Activated CD8-positive, alpha-beta T cell treated with anti-CD3 and anti-CD28 coated beads, Interleukin-2, amount 10 ng/mL, durations not matched to agents 7 days and 5 days (primary cell): ENCODE results near the gene TTLL5. TPM values are rescaled to one million over a fixed set of nuclear protein-coding genes. Genes with fewer than 3 reads are reported as not detected.

Experiments
- ATAC-seq: fragments of 150-1000 bp; cut with Tn5 transposase; one replicate; pipeline ENCODE4 v1.10.0; 2021; ENCODE audit warnings: moderate library complexity
- CTCF ChIA-PET: fragments of 350-600 bp; sonication (Branson Sonifier 250); formaldehyde crosslinking; loops from one replicate; lab custom pipeline; 2021; ENCODE audit warnings: antibody characterized with exemption; lab: Charles Lee
- POLR2A ChIA-PET: fragments of 350-600 bp; sonication (Branson Sonifier 250); formaldehyde crosslinking; loops from one replicate; lab custom pipeline; 2021; ENCODE audit warnings: antibody characterized with exemption; lab: Charles Lee
- DNase-seq: peaks from one replicate; pipeline ENCODE4 v3.0.0-alpha.2; 2020
- H3K27ac Mint-ChIP-seq: one replicate; pipeline ENCODE4 v1.8.0; 2021; ENCODE audit warnings: mild to moderate bottlenecking, mixed read lengths
- H3K27me3 Mint-ChIP-seq: one replicate; pipeline ENCODE4 v1.8.0; 2021; ENCODE audit warnings: low read depth, mixed read lengths
- H3K36me3 Mint-ChIP-seq: one replicate; pipeline ENCODE4 v1.8.0; 2021; ENCODE audit warnings: low read depth, mixed read lengths
- H3K4me1 Mint-ChIP-seq: one replicate; pipeline ENCODE4 v1.8.0; 2021; ENCODE audit warnings: low read depth, mixed read lengths
- H3K4me3 Mint-ChIP-seq: one replicate; pipeline ENCODE4 v1.8.0; 2021; ENCODE audit warnings: mild to moderate bottlenecking, mixed read lengths
- H3K9me3 Mint-ChIP-seq: one replicate; pipeline ENCODE4 v1.8.0; 2022; ENCODE audit warnings: mixed read lengths; ENCODE audit not compliant: insufficient read depth
- total RNA-seq, 2 experiments: library from RNA; stranded (reverse); gene quantifications; one replicate each; pipeline ENCODE4 v1.2.3, GENCODE V29; 2021

Gene TTLL5
- total RNA-seq, 2 experiments from 2014 or later = 40.1 to 45.0 TPM

DNA sequence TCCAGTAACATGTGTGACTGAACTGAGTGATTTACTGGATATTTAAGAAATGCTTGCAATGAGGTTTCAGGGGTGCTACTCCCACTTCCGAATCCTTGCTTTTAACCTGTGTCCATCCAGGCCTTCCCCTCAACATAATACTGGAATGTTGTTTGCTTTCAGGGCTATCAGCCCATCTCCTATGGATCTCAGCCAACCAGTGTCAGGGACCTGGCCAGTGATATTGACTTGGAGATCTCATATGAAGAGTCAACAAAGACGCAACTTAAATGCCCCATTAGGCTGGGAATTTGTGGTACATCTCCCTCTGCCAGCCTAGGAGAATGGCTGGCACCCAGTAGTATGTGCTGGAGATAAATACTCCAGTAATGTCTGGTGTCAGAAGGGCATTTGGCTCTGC is 323.6 kb downstream of the TTLL5 start:
- DNase-seq (no peak), ATAC-seq (no peak)
- Mint-ChIP-seq H3K9me3 (no peaks in the 10 kb centered on the region), H3K4me3 (no peak overlapping the region), H3K36me3 (no peaks in the 10 kb centered on the region), H3K27ac (no peak overlapping the region), H3K4me1 (peaks cover 34% of the 10 kb centered on the region), H3K27me3 (peaks cover 11% of the 10 kb centered on the region)
- CTCF ChIA-PET = interaction anchor here (1.1 to 14.7 kb wide), 5 partner anchors 12 to 408 kb away, joined by 3 to 202 read pairs (median 4); no protein-coding TSS in a partner anchor
- POLR2A ChIA-PET = no interaction called here

DNA sequence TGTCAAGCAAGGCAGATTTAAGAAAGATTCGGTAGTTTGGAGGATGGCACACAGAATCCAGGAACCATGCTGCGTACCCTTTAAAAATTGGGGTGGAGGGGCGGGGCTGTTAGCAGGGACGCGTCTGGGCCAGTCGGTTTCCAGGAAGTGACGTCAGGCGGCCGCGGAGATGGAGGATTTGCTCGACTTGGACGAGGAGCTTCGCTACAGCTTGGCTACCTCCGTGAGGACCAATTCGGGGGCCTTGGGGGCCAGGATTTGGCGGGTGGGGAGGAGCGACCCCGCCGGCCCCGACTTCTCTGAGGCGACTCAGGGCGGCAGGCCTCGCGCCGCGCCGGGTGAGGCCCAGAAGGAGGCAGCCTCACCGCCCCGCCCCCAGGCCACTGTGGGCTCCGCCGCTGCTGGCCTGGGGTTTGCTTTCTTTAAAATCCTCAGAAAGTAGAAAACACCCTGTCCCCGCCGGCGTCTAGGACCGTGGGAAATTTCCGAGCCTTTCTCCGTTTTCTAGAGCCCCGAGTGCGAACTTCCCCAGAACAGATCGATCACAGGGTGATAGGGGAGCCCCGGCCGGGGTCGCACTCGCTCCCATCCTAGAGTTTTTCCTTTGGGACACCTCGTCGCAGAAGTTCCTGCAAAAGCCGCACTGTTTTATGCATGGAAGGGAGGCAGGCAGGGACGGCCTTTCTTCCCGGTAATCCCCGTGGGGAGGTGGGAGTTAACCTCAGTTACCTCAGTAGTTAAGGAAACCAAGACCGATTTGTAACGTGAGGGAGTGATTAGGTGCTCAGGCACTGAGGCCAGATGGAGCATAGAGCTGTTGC is 324.8 kb downstream of the TTLL5 start, which contains the start of gene IFT43:
Gene IFT43, plus strand, starts transcription at position 146 of the 821 bp plus-strand sequence. Its CDS starts 24 bp downstream, at position 170.
- peak; percentile 95 for DNase-seq
- POLR2A ChIA-PET = no interaction called here

DNA sequence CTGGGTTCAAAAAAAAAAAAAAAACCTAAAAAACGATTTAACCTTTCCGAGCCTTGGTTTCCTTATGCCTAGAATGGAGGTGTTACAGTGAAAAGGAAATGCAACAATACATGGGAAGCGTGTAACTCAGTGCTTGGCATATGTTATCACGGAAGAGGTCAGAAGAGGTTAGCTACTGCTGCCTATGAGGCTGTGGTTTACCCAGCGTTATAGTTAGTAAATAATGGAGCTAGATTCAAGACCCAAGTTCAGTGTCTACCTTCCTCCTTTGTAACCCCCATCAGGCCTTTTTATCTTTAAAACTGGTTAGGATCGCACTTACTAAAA is 325.4 kb downstream of the TTLL5 start:
- POLR2A ChIA-PET = no interaction called here
- H3K27me3 Mint-ChIP-seq = peaks cover 11% of the 10 kb centered on the region
- ATAC-seq (no peak), DNase-seq (no peak)
- H3K27ac Mint-ChIP-seq = peak overlapping the region; percentile 63
- H3K4me3 Mint-ChIP-seq = peak overlapping the region; percentile 80
- no peaks in the 10 kb centered on the region for H3K9me3 Mint-ChIP-seq
- peaks cover 20% of the 10 kb centered on the region for H3K4me1 Mint-ChIP-seq
- no peaks in the 10 kb centered on the region for H3K36me3 Mint-ChIP-seq
- CTCF ChIA-PET = interaction anchor here (0.8 to 14.7 kb wide), 6 partner anchors 14 to 410 kb away, joined by 3 to 202 read pairs (median 4); no protein-coding TSS in a partner anchor

More for the DNA sequence above, 324.8 kb downstream of the TTLL5 start, which contains the start of gene IFT43:
- CTCF ChIA-PET = interaction anchor here (0.8 to 14.7 kb wide), 6 partner anchors 13 to 409 kb away, joined by 3 to 202 read pairs (median 4); no protein-coding TSS in a partner anchor
- no peaks in the 10 kb centered on the region for H3K9me3 Mint-ChIP-seq
- H3K4me3 Mint-ChIP-seq = peak within 1 kb of the TSS; percentile 80
- peaks cover 25% of the 10 kb centered on the region for H3K4me1 Mint-ChIP-seq
- ATAC-seq = peak; percentile 75
- peaks cover 11% of the 10 kb centered on the region for H3K27me3 Mint-ChIP-seq
- H3K27ac Mint-ChIP-seq = peak within 1 kb of the TSS; percentile 71
- H3K36me3 Mint-ChIP-seq = no peaks in the 10 kb centered on the region

DNA sequence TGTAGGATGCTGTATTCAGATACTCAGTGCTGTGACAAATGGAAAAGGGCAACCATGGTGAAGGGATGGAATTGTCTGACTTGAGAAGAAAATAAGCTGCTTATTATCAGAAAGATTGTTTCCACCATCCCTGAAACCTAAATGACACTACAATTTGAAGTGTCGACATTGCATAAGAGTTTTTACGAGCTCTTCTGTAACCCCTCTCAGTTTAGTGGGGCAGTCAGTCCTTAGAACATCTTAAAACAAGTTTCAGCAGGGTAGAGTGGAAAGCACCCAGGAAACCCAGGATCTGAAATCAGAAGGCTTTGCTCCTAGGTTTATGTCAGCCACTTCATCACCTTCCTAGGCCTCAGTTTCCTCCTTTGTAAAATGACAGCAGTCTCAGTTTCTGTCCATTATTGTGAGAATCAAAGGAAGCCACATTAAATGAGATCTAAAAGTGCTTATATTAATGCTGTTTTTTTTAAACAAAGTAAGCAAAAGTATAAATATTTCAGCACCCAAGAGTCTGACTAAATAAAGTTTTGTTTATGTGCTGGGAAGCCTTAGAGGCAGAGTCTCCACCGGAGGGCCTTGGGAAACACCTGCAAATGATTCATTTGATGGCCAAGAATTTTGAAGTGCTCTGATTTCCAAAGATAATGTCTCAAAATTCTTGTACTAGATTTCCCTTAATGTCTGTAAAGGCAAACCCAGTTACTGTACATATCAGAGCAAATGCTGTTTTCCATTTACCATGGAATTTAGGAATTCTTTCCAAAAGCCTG is 326.3 kb downstream of the TTLL5 start:
- DNase-seq (no peak), ATAC-seq (no peak)
- no peaks in the 10 kb centered on the region for H3K36me3 Mint-ChIP-seq
- CTCF ChIA-PET = interaction anchor here (9.5 to 14.7 kb wide), 2 partner anchors 81 to 277 kb away, joined by 183 to 202 read pairs; no protein-coding TSS in a partner anchor
- peaks cover 14% of the 10 kb centered on the region for H3K4me1 Mint-ChIP-seq
- H3K27ac Mint-ChIP-seq = no peak overlapping the region
- no peak overlapping the region for H3K4me3 Mint-ChIP-seq
- POLR2A ChIA-PET = interaction anchor here (0.9 kb wide), 1 partner anchor 81 kb away, joined by 3 read pairs; no protein-coding TSS in a partner anchor
- H3K27me3 Mint-ChIP-seq = peaks cover 11% of the 10 kb centered on the region
- no peaks in the 10 kb centered on the region for H3K9me3 Mint-ChIP-seq

DNA sequence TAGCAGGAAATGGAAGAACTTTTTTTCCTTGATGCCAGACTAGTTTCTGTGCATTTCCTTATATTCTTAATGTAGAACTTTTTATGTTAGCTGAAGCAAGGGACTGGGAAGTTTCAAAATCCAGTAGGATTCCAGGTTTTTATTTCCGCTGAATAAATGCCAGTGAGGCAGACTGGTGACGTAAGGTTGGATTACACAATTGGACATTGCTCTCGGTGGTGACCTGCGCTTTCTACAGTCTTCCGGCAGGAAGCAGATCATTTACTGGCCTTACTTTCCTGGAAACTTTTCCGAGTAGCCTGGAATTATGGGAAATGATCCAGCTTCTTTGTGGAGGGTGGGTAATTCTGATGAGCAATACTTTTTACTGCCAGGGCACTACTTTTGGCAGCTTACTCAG is 328.1 kb downstream of the TTLL5 start:
- CTCF ChIA-PET = no interaction called here

DNA sequence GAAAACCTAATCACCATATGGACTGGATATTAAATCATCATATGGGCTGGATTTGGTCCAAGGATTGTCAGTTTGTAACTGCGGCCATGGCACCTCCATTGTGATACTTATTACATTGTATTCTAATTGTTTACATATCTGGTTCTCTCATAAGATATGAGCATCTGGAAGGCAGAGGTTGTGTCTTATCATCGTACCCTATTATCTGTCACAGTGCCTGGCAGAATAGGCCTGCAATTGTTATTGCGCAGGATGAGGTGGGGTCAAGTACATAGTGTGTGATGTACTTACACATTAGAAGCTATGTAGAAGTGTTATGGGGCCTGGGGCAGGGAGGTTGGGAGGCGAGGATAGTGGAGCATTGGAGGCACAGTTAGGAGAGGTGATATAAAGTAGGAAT is 329.3 kb downstream of the TTLL5 start:
- Mint-ChIP-seq H3K36me3 (no peaks in the 10 kb centered on the region), H3K4me1 (peaks cover 17% of the 10 kb centered on the region), H3K9me3 (no peaks in the 10 kb centered on the region), H3K4me3 (no peak overlapping the region), H3K27me3 (no peaks in the 10 kb centered on the region), H3K27ac (no peak overlapping the region)
- DNase-seq (no peak), ATAC-seq (no peak)
- ChIA-PET CTCF (interaction anchor here (0.7 to 1.7 kb wide), 2 partner anchors 9 to 11 kb away, joined by 3 to 5 read pairs; partner anchors contain the start of gene TGFB3), POLR2A (interaction anchor here (0.6 kb wide), 1 partner anchor 66 kb away, joined by 3 read pairs; no protein-coding TSS in a partner anchor)

More for the DNA sequence above, 328.1 kb downstream of the TTLL5 start:
- ATAC-seq (no peak), DNase-seq (no peak)
- peaks cover 17% of the 10 kb centered on the region for H3K4me1 Mint-ChIP-seq
- H3K36me3 Mint-ChIP-seq = no peaks in the 10 kb centered on the region
- peaks cover 5% of the 10 kb centered on the region for H3K27me3 Mint-ChIP-seq
- H3K27ac Mint-ChIP-seq = no peak overlapping the region
- H3K4me3 Mint-ChIP-seq = no peak overlapping the region
- no peaks in the 10 kb centered on the region for H3K9me3 Mint-ChIP-seq
- POLR2A ChIA-PET = no interaction called here

DNA sequence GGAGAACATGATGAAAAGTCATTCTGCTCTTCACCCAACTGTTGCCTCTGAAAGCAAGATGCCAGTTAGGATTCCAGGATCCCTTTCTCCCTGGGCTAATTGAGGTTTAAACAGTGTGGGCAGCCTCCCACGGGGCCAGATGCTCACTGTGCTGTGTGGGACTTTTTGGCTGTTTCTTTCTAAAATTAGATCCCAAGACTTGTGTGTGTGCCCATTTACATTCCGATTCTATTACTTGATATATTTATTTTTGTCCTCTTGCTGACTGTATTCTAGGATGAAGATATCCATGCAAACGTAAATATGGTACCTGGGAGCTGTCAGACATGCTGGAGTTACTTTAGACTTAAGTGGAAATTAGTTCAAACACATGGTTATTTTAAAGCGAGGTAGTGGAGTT is 330.7 kb downstream of the TTLL5 start:
- Mint-ChIP-seq H3K9me3 (no peaks in the 10 kb centered on the region), H3K27me3 (no peaks in the 10 kb centered on the region), H3K36me3 (no peaks in the 10 kb centered on the region), H3K4me1 (peaks cover 5% of the 10 kb centered on the region), H3K27ac (no peak overlapping the region), H3K4me3 (no peak overlapping the region)
- CTCF ChIA-PET = interaction anchor here (1.1 kb wide), 1 partner anchor 9 kb away, joined by 4 read pairs; no protein-coding TSS in a partner anchor
- no peak for ATAC-seq
- POLR2A ChIA-PET = no interaction called here
- no peak for DNase-seq

DNA sequence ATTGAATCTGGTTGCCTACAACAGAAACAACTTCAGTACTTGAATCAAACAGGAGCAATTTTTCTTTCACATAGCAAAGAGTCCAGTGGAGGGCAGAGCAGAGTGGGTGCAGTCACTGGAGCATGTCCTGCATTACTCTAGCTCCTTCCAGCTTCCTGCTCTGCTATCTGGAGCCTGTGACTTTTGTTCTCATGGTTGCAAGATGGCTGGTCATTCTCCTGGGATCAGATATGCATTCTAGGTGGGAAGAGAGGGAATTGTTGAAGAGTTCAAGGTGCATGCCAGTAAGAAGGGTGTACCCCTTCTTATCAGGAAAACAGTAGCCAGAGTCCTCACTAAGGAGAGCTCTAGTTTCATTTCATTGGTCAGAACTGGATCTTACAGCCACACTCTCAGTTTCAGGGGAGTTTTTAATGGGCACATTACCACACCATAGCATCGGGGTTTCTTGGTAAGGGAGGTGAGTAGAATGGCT is 332.6 kb downstream of the TTLL5 start:
- ChIA-PET POLR2A (interaction anchor here (0.8 to 1.2 kb wide), 2 partner anchors 14 to 292 kb away, joined by 3 read pairs; no protein-coding TSS in a partner anchor), CTCF (interaction anchor here (1.8 kb wide), 1 partner anchor 88 kb away, joined by 4 read pairs; no protein-coding TSS in a partner anchor)
- Mint-ChIP-seq H3K36me3 (no peaks in the 10 kb centered on the region), H3K27ac (no peak overlapping the region), H3K4me1 (peaks cover 5% of the 10 kb centered on the region), H3K4me3 (no peak overlapping the region), H3K9me3 (no peaks in the 10 kb centered on the region), H3K27me3 (no peaks in the 10 kb centered on the region)
- ATAC-seq (no peak), DNase-seq (no peak)

DNA sequence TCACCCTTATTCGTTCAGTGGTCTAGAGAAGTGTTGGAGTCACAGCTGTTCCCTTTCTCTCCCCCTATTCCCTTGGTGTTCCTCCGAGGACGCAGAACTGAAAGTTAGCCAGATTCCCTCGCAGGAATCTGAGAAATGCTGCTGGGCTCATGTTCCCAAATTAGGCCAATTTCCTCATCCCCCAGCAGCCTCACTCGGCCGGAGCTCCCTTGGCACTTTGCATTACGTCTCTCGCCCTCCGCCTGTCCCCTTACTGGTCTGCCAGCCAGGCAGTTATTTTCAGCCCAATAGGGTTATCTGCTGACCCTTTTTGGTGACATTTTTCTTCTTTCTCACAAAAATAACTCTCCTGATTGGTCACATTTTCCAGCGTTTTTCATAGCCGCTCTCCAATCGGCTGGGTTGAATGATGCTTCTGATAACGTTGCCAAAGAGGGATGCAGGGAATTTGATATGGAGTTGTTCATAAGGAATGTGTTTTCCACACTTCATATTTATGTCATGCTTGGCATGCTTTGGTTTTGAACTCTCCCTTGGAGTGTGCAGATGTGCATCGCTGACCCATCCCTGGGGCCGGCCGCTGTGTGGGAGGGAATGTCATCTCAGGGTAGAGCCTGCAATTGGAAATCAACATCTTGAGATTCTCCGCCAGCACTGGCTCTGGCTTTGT is 334.5 kb downstream of the TTLL5 start:
- POLR2A ChIA-PET = no interaction called here
- no peak overlapping the region for H3K27ac Mint-ChIP-seq
- CTCF ChIA-PET = interaction anchor here (1.2 to 1.4 kb wide), 3 partner anchors 13 to 162 kb away, joined by 3 to 4 read pairs (median 3); no protein-coding TSS in a partner anchor

DNA sequence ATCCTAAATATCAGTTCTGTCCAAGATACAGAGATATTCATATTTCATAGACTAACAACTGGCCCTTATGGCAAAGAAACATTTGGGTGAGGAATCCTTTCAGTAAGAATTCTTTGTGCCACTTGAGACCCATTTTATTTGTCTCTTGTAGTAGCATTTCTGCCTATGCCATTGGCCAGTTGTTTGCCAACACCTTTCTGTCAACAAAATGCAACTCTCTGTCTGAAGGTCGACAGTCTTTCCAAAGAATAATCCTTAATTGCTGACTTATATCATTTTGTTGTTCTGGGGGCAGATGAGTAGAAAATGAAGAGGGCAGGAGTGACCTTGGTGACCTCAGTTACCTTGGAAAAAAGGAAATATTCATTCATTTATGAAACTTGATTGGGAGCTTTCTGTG is 335.4 kb downstream of the TTLL5 start:
- Mint-ChIP-seq H3K27me3 (no peaks in the 10 kb centered on the region), H3K4me3 (no peak overlapping the region), H3K36me3 (no peaks in the 10 kb centered on the region), H3K4me1 (peaks cover 5% of the 10 kb centered on the region), H3K27ac (no peak overlapping the region), H3K9me3 (no peaks in the 10 kb centered on the region)
- ATAC-seq (no peak), DNase-seq (no peak)
- CTCF ChIA-PET = interaction anchor here (1.6 to 2.4 kb wide), 2 partner anchors 14 to 90 kb away, joined by 5 to 6 read pairs; partner anchors contain the start of gene TGFB3
- POLR2A ChIA-PET = no interaction called here

More for the DNA sequence above, 334.5 kb downstream of the TTLL5 start:
- no peaks in the 10 kb centered on the region for H3K36me3 Mint-ChIP-seq
- H3K4me3 Mint-ChIP-seq = no peak overlapping the region
- DNase-seq (no peak), ATAC-seq (no peak)
- H3K9me3 Mint-ChIP-seq = no peaks in the 10 kb centered on the region
- peaks cover 5% of the 10 kb centered on the region for H3K4me1 Mint-ChIP-seq
- H3K27me3 Mint-ChIP-seq = no peaks in the 10 kb centered on the region
